OCI-LY7 (cell line): ENCODE data around the gene TRDN.

Experiments used
- CTCF ChIP-seq: fragments of 200-600 bp; sonication (generic); conservative IDR thresholded peaks from 2 replicates; pipeline ENCODE4 v1.5.1; 2014; ENCODE audit warnings: mild to moderate bottlenecking, antibody characterized with exemption, low read length, moderate library complexity, mixed read lengths
- EZH2phosphoT487 ChIP-seq: fragments of 200-600 bp; sonication (generic); IDR thresholded peaks from 2 replicates; pipeline ENCODE4 v1.6.1; 2018; ENCODE audit warnings: low read depth, borderline replicate concordance, mild to moderate bottlenecking, mixed run types, antibody characterized with exemption, low read length, moderate library complexity, mixed read lengths

DNA sequence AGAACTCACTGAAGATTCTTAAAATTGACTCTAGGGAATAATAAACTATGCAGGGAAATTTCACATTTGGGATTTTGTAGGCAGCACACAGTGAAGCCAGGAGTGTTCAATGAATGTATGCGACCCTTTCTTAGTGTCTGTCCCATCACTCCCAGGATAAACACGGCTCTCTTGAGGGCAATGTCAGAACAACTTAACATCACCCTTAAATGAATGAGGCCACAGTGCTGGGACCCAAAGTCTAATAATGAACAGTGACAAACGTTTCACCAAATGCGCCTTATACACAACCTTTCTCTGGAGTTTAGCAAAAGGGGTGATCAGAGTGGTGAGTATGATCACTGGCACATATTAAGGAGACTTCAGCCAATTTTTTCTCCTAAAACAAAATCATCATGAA, 403.4 kb downstream of the TRDN start:
- no peak for TF ChIP-seq CTCF
- TF ChIP-seq EZH2phosphoT487, result no peak
